DOHH2 (cell line): ENCODE results near the gene AAMP.

Source experiments
- CTCF ChIP-seq: fragments of 200-600 bp; sonication (generic); IDR thresholded peaks from one replicate; pipeline ENCODE4 v1.5.1; 2014; ENCODE audit warnings: antibody characterized with exemption, mild to moderate bottlenecking, low read depth, low read length; ENCODE audit not compliant: poor library complexity, severe bottlenecking
- EZH2phosphoT487 ChIP-seq: fragments of 200-600 bp; sonication (generic); IDR thresholded peaks from 2 replicates; pipeline ENCODE4 v1.6.1; 2017; ENCODE audit warnings: borderline replicate concordance, mild to moderate bottlenecking, antibody characterized with exemption, low read length, moderate library complexity, mixed read lengths

GRCh38 chr2:218277921-218278320 is 8.0 kb upstream of the AAMP start:
- TF ChIP-seq EZH2phosphoT487 (no peak), CTCF (no peak)
